Activated CD8-positive, alpha-beta memory T cell treated with anti-CD3 and anti-CD28 coated beads, Interleukin-2, amount 50 U/mL, for 48 hours (primary cell): Measurements from ENCODE around the gene OR10V1.

Experiments used
- DNase-seq: peaks from one replicate; pipeline ENCODE4 v3.0.0-alpha.2; 2020

Gene OR10V1

GRCh38 chr11:59667812-59668187, 45.8 kb downstream of the OR10V1 start:
- DNase-seq = no peak

GRCh38 chr11:59666969-59667368, 46.7 kb downstream of the OR10V1 start:
- no peak for DNase-seq
